ENCODE data around the gene YIF1A.
"Not testable (repeated sequence)": the region's sequence is repeated elsewhere in the genome, so short reads cannot be mapped to it uniquely, and the experiment has no call there.

YIF1A gene

GRCh38 chr11:66310803-66311440 lies 22.0 kb upstream of the YIF1A start:
- not testable (repeated sequence) for DNase-seq

- no peak for DNase-seq
These were observed 21.4 kb upstream of the YIF1A start for GRCh38 chr11:66310324-66310723.

- DNase-seq, result no peak
These were observed 20.5 kb upstream of the YIF1A start for GRCh38 chr11:66309475-66309874.

- no peak for DNase-seq
These were observed 13.7 kb upstream of the YIF1A start for GRCh38 chr11:66302656-66303055.

- no peak for DNase-seq
These were observed 10.2 kb upstream of the YIF1A start for GRCh38 chr11:66299186-66299585.

GRCh38 chr11:66297610-66298009 lies 8.7 kb upstream of the YIF1A start:
- no peak for DNase-seq

GRCh38 chr11:66294626-66295620 lies 6.0 kb upstream of the YIF1A start:
- no peak for DNase-seq

- no peak for DNase-seq
These were observed 5.1 kb upstream of the YIF1A start for GRCh38 chr11:66293777-66294625.

GRCh38 chr11:66293352-66293751 lies 4.4 kb upstream of the YIF1A start:
- DNase-seq, result no peak

- no peak for DNase-seq
These were observed 3.8 kb upstream of the YIF1A start for GRCh38 chr11:66292543-66293332.

GRCh38 chr11:66291706-66292542 lies 3.0 kb upstream of the YIF1A start, which contains the start of gene TMEM151A:
TMEM151A (plus strand) TSS chr11:66291894; CDS start chr11:66292014, 120 bp downstream.
- no peak for DNase-seq

GRCh38 chr11:66291303-66291705 lies 2.4 kb upstream of the YIF1A start:
- no peak for DNase-seq

- DNase-seq, result no peak
These were observed 1.3 kb upstream of the YIF1A start for GRCh38 chr11:66290330-66290621.

- DNase-seq, result no peak
These were observed 796 bp upstream of the YIF1A start for GRCh38 chr11:66289548-66290329.

- no peak for DNase-seq
These were observed 863 bp downstream of the YIF1A start for GRCh38 chr11:66287889-66288670.

- no peak for DNase-seq
These were observed 1.6 kb downstream of the YIF1A start for GRCh38 chr11:66287211-66287888.

- no peak for DNase-seq
These were observed 2.2 kb downstream of the YIF1A start for GRCh38 chr11:66286699-66287098.

- DNase-seq, result no peak
These were observed 3.5 kb downstream of the YIF1A start for GRCh38 chr11:66285250-66285947.

Data from NCI-H187 treated with DMSO at 0.1 percent for 48 hours (cell line).